Measurements from ENCODE around the gene TSPAN15. TPM values are rescaled to one million over a fixed set of nuclear protein-coding genes. Genes with fewer than 3 reads are reported as not detected.
A peak's percentile ranks its signal among the peaks of the same experiment; 100 is the strongest.

Gene TSPAN15
- total RNA-seq, 2 donors from 2014 or later = 6.6 to 7.7 TPM

DNA sequence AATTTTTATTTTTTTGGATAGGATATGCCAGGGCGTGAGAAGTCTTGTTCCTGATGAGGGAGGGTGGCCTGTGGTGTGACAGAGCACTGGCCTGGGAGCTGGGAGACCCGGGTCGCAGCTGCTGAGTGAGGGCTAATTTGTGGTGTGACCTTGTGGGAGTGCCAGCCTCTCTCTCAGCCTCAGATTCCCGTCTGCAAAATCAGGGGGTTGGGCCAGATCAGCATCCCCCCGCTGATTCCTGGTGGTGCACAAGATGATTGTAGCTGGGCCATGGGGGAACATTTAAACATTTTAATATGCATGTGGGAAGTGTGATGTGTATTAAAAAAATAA, 14.9 kb downstream of the TSPAN15 start:
- no peaks in the 10 kb centered on the region for H3K36me3 ChIP-seq
- peak overlapping the region in 1 of 2 donors; percentile 60 for H3K27ac ChIP-seq
- H3K4me3 ChIP-seq = no peak overlapping the region
- H3K9me3 ChIP-seq = no peaks in the 10 kb centered on the region
- peaks cover 0 to 57% of the 10 kb centered on the region in 2 donors for H3K4me1 ChIP-seq
- no peak for TF ChIP-seq CTCF (IDR thresholded peaks at IDR 0.05)
- DNase-seq (ENCODE audit: low spot score) = no peak
- no peaks in the 10 kb centered on the region for H3K27me3 ChIP-seq

GRCh38 chr10:69466689-69467088, 15.4 kb downstream of the TSPAN15 start:
- Histone ChIP-seq H3K9me3 (no peaks in the 10 kb centered on the region), H3K4me1 (peaks cover 0 to 52% of the 10 kb centered on the region in 2 donors), H3K27me3 (no peaks in the 10 kb centered on the region), H3K36me3 (no peaks in the 10 kb centered on the region), H3K27ac (no peak overlapping the region), H3K4me3 (no peak overlapping the region)
- DNase-seq (ENCODE audit: low spot score) = no peak
- no peak for TF ChIP-seq CTCF (IDR thresholded peaks at IDR 0.05)

DNA sequence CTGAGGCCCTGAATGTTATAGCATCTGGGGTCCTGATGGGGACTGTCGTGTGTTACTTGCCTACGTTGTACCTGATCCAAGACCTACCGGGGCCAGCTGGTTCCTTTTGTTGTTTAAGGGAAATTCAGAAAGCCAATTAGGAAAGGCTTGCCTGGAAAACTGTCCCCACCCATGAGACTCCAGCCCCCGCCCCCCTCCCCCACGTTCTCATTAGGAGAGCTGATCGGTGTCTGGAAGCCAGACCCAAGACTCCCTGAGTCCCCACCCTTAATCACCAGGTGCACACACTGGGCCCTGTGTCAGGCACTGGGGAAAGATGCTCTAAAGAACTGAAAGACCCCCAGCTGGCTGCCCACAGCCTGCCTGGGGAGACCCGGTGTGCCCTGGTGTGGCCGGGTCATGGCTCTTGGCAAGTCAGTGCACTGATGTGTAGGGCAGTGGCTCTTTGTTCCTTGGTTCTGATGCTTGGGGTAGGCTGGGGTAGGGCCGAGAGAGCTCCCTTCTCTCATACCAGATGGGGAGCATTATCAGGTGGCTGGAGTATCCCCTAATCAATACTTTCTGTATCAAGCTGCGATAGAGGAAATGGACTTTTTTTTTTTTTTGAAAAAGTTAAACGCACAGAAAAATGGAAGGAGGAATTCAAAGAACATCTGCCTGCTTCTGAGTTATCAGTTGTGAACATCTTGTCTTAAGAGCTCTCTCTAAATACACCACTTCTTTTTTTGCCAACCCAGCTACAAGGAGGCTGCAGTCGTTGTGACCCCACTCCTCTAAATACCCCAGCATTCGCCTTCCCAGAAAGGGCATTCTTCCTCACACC, 16.9 kb downstream of the TSPAN15 start:
- no peak for DNase-seq (ENCODE audit: low spot score)
- no peaks in the 10 kb centered on the region for H3K27me3 ChIP-seq
- H3K4me1 ChIP-seq = peaks cover 0 to 58% of the 10 kb centered on the region in 2 donors
- no peak overlapping the region for H3K4me3 ChIP-seq
- TF ChIP-seq CTCF (IDR thresholded peaks at IDR 0.05) = no peak
- peak overlapping the region; percentile 47 to 70 for H3K27ac ChIP-seq
- no peaks in the 10 kb centered on the region for H3K9me3 ChIP-seq
- no peaks in the 10 kb centered on the region for H3K36me3 ChIP-seq

DNA sequence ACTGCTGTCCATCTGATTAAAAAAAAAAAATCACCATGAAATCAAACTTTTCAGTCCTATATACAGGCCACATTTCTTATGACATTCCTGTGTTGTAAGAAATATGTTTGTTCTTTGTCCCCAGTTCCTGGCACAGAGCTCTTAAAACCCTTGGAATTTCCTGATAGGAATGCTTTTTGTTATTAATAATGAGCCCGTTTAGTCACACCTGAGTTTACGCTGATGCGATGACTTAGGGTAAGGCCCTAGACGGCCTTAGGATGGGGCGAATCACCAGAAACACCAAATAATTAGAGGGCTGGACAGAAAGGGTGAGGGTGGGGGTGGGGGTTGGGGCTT, 17.5 kb downstream of the TSPAN15 start:
- H3K36me3 ChIP-seq = no peaks in the 10 kb centered on the region
- no peak for TF ChIP-seq CTCF (IDR thresholded peaks at IDR 0.05)
- no peak overlapping the region for H3K4me3 ChIP-seq
- no peaks in the 10 kb centered on the region for H3K27me3 ChIP-seq
- H3K9me3 ChIP-seq = no peaks in the 10 kb centered on the region
- peak overlapping the region; percentile 47 to 70 for H3K27ac ChIP-seq
- DNase-seq (ENCODE audit: low spot score) = no peak
- H3K4me1 ChIP-seq = peaks cover 0 to 62% of the 10 kb centered on the region in 2 donors

DNA sequence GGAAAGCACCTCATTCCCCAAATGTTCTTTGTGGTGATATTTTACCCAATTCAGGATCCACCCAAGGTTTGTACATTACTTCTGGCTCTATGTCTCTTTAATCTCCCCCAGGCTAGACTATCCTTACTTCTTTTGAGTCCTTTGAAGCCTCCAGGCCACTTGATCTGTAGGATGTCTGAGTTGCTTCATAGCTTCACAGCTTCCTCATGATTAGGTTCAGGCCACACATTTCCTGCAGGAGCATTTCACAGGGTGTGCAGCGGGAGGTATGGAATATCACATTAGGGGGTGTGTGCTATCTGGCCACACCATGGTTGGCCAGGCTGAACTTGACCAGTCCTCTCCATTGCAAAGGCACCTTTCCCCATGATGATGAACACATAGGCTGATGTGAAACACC, 18.7 kb downstream of the TSPAN15 start:
- Histone ChIP-seq H3K36me3 (no peaks in the 10 kb centered on the region), H3K4me1 (peaks cover 0 to 62% of the 10 kb centered on the region in 2 donors), H3K27me3 (no peaks in the 10 kb centered on the region), H3K4me3 (no peak overlapping the region), H3K27ac (no peak overlapping the region), H3K9me3 (no peaks in the 10 kb centered on the region)
- no peak for DNase-seq (ENCODE audit: low spot score)
- TF ChIP-seq CTCF (IDR thresholded peaks at IDR 0.05) = no peak

Data from right atrium auricular region (tissue), 2 donors.